ENCODE results near the gene NUP205. TPM values are rescaled to one million over a fixed set of nuclear protein-coding genes. Genes with fewer than 3 reads are reported as not detected.

The NUP205 gene
- total RNA-seq, 2 experiments from 2014 or later = 127 to 142 TPM

- CTCF ChIA-PET = no interaction called here
- POLR2A ChIA-PET = no interaction called here
Observed at GRCh38 chr7:135538376-135538775, 19.3 kb upstream of the NUP205 start.

- ChIA-PET CTCF (interaction anchor here (1.0 kb wide), 1 partner anchor 28 kb away, joined by 3 read pairs; no protein-coding TSS in a partner anchor), POLR2A (no interaction called here)
Observed at GRCh38 chr7:135539629-135540028, 18.1 kb upstream of the NUP205 start.

- ChIA-PET POLR2A (no interaction called here), CTCF (no interaction called here)
Observed at GRCh38 chr7:135541029-135541428, 16.7 kb upstream of the NUP205 start.

- CTCF ChIA-PET = interaction anchor here (1.4 kb wide), 1 partner anchor 276 kb away, joined by 3 read pairs; no protein-coding TSS in a partner anchor
- POLR2A ChIA-PET = no interaction called here
Observed at GRCh38 chr7:135550196-135550595, 7.5 kb upstream of the NUP205 start.

GRCh38 chr7:135552148-135552547 lies 5.6 kb upstream of the NUP205 start:
- CTCF ChIA-PET = interaction anchor here (1.0 kb wide), 1 partner anchor 276 kb away, joined by 3 read pairs; no protein-coding TSS in a partner anchor
- POLR2A ChIA-PET = no interaction called here

- ChIA-PET POLR2A (no interaction called here), CTCF (no interaction called here)
Observed at GRCh38 chr7:135553346-135553745, 4.4 kb upstream of the NUP205 start.

GRCh38 chr7:135558337-135558767 lies 635 bp downstream of the NUP205 start:
- CTCF ChIA-PET = interaction anchor here (0.8 to 1.1 kb wide), 4 partner anchors 13 to 277 kb away, joined by 3 read pairs; no protein-coding TSS in a partner anchor
- POLR2A ChIA-PET = no interaction called here

GRCh38 chr7:135558881-135559280 lies 1.2 kb downstream of the NUP205 start:
- ChIA-PET POLR2A (no interaction called here), CTCF (interaction anchor here (1.1 kb wide), 1 partner anchor 145 kb away, joined by 3 read pairs; no protein-coding TSS in a partner anchor)

GRCh38 chr7:135560631-135561030 lies 2.9 kb downstream of the NUP205 start:
- POLR2A ChIA-PET = no interaction called here
- CTCF ChIA-PET = no interaction called here

GRCh38 chr7:135562720-135563119 lies 5.0 kb downstream of the NUP205 start:
- ChIA-PET POLR2A (no interaction called here), CTCF (no interaction called here)

GRCh38 chr7:135571834-135572233 lies 14.1 kb downstream of the NUP205 start:
- POLR2A ChIA-PET = no interaction called here
- CTCF ChIA-PET = interaction anchor here (1.1 to 1.2 kb wide), 2 partner anchors 58 to 77 kb away, joined by 3 to 4 read pairs; no protein-coding TSS in a partner anchor

- ChIA-PET CTCF (no interaction called here), POLR2A (no interaction called here)
Observed at GRCh38 chr7:135573541-135573940, 15.8 kb downstream of the NUP205 start.

GRCh38 chr7:135575296-135575695 lies 17.6 kb downstream of the NUP205 start:
- POLR2A ChIA-PET = no interaction called here
- CTCF ChIA-PET = interaction anchor here (0.6 to 0.8 kb wide), 2 partner anchors 46 to 155 kb away, joined by 3 to 4 read pairs; no protein-coding TSS in a partner anchor

- CTCF ChIA-PET = no interaction called here
- POLR2A ChIA-PET = no interaction called here
Observed at GRCh38 chr7:135578569-135578968, 20.9 kb downstream of the NUP205 start.

GRCh38 chr7:135584362-135585353 lies 26.9 kb downstream of the NUP205 start:
- ChIA-PET POLR2A (no interaction called here), CTCF (interaction anchor here (0.6 to 1.6 kb wide), 2 partner anchors 61 to 65 kb away, joined by 3 to 5 read pairs; no protein-coding TSS in a partner anchor)

- ChIA-PET POLR2A (no interaction called here), CTCF (no interaction called here)
Observed at GRCh38 chr7:135597181-135597925, 39.6 kb downstream of the NUP205 start.

GRCh38 chr7:135597926-135598305 lies 40.2 kb downstream of the NUP205 start:
- POLR2A ChIA-PET = no interaction called here
- CTCF ChIA-PET = no interaction called here

GRCh38 chr7:135599471-135599870 lies 41.8 kb downstream of the NUP205 start:
- CTCF ChIA-PET = no interaction called here
- POLR2A ChIA-PET = no interaction called here

- ChIA-PET CTCF (no interaction called here), POLR2A (no interaction called here)
Observed at GRCh38 chr7:135600226-135600625, 42.5 kb downstream of the NUP205 start.

- ChIA-PET CTCF (interaction anchor here (0.9 kb wide), 1 partner anchor 43 kb away, joined by 3 read pairs; no protein-coding TSS in a partner anchor), POLR2A (no interaction called here)
Observed at GRCh38 chr7:135601182-135601581, 43.5 kb downstream of the NUP205 start.

Measured in activated CD8-positive, alpha-beta memory T cell treated with anti-CD3 and anti-CD28 coated beads for 36 hours (primary cell).